Activated CD4-positive, alpha-beta T cell treated with anti-CD3 and anti-CD28 coated beads for 36 hours (primary cell): ENCODE measurements around the gene ASPSCR1. TPM values are rescaled to one million over a fixed set of nuclear protein-coding genes. Genes with fewer than 3 reads are reported as not detected.

Experiments
- ATAC-seq: fragments of 200-7000 bp; cut with Tn5 transposase; one replicate; pipeline ENCODE4 v1.10.0; 2021; ENCODE audit warnings: mild to moderate bottlenecking, moderate library complexity
- CTCF ChIA-PET: fragments of 350-600 bp; sonication (Branson Sonifier 250); formaldehyde crosslinking; loops from one replicate; lab custom pipeline; 2021; ENCODE audit warnings: antibody characterized with exemption; lab: Charles Lee
- POLR2A ChIA-PET: fragments of 350-600 bp; sonication (Branson Sonifier 250); formaldehyde crosslinking; loops from one replicate; lab custom pipeline; 2021; ENCODE audit warnings: antibody characterized with exemption, inconsistent platforms; lab: Charles Lee
- DNase-seq: peaks from one replicate; pipeline ENCODE4 v3.0.0-alpha.2; 2020
- H3K27ac Mint-ChIP-seq: one replicate; pipeline ENCODE4 v1.8.0; 2021; ENCODE audit warnings: mixed read lengths
- H3K27me3 Mint-ChIP-seq: one replicate; pipeline ENCODE4 v1.8.0; 2021; ENCODE audit warnings: mixed read lengths
- H3K36me3 Mint-ChIP-seq: one replicate; pipeline ENCODE4 v1.8.0; 2021; ENCODE audit warnings: low read depth, mixed read lengths
- H3K4me1 Mint-ChIP-seq: one replicate; pipeline ENCODE4 v1.8.0; 2021; ENCODE audit warnings: mixed read lengths
- H3K4me3 Mint-ChIP-seq: one replicate; pipeline ENCODE4 v1.8.0; 2021; ENCODE audit warnings: mild to moderate bottlenecking, moderate library complexity, mixed read lengths
- H3K9me3 Mint-ChIP-seq: one replicate; pipeline ENCODE4 v1.8.0; 2021; ENCODE audit warnings: low read depth, mixed read lengths
- intact Hi-C, 2 experiments: fragments of 100-400 bp; cut with DNase I in 1 of 2; cut with micrococcal nuclease in 1 of 2; formaldehyde crosslinking; loops; one replicate each; pipeline versions ENCODE4 v1.14.2 to v1.15.1; 2022 to 2024; cut with DNase I, micrococcal nuclease
- total RNA-seq, 2 experiments: library from RNA; stranded (reverse); gene quantifications; one replicate each; pipeline ENCODE4 v1.2.3, GENCODE V29; 2021

Gene ASPSCR1
- total RNA-seq, 2 experiments from 2014 or later, result 23.3 to 26.5 TPM

- Mint-ChIP-seq H3K27ac (no peak overlapping the region), H3K36me3 (peaks cover 2% of the 10 kb centered on the region), H3K27me3 (no peaks in the 10 kb centered on the region), H3K4me3 (no peak overlapping the region), H3K4me1 (no peaks in the 10 kb centered on the region), H3K9me3 (no peaks in the 10 kb centered on the region)
- ATAC-seq, result no peak
- no peak for DNase-seq
- intact Hi-C loops, result no loop called here
- ChIA-PET POLR2A (interaction anchor here (0.5 kb wide), 1 partner anchor 376 kb away, joined by 3 read pairs; no protein-coding TSS in a partner anchor), CTCF (interaction anchor here (0.6 to 0.8 kb wide), 2 partner anchors 10 to 25 kb away, joined by 4 to 7 read pairs; no protein-coding TSS in a partner anchor)
Observed at GRCh38 chr17:81990836-81991683, 13.6 kb downstream of the ASPSCR1 start.

DNA sequence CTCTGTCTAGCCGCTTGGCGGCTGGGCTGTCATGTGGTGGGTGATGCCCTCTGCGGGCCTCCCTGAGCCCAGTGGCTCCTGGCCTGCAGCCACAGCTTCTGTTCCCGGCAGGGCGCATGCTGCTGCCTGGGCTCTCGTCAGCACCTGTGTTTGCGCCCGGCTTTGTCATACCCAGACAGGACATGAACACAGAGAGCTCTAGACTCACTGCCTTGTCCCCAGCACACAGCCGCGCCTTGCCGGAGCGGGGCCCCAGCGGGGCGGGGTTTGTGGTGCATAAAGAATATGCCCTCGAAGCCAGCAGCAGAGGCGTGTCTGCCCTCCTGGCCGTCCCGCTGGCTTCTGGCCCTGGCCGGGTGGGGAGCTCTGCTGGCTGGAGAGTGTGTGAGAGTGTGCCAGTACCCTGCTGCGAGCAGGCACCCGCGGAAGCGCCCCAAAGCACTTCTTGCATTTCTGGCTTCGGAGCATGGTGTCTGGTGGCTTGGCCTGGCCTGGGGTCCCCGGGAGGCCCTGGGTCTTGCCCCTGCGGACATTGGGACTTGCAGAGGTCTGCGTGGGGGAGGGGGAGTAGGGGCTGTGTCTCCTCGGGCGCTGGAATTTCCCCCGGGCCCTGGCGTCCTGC is 14.4 kb downstream of the ASPSCR1 start:
- intact Hi-C loops, result no loop called here
- Mint-ChIP-seq H3K36me3 (peaks cover 3% of the 10 kb centered on the region), H3K9me3 (no peaks in the 10 kb centered on the region), H3K4me1 (no peaks in the 10 kb centered on the region), H3K4me3 (no peak overlapping the region), H3K27ac (no peak overlapping the region), H3K27me3 (no peaks in the 10 kb centered on the region)
- ATAC-seq, result no peak
- ChIA-PET POLR2A (interaction anchor here (0.5 kb wide), 1 partner anchor 377 kb away, joined by 3 read pairs; no protein-coding TSS in a partner anchor), CTCF (interaction anchor here (0.7 kb wide), 1 partner anchor 32 kb away, joined by 3 read pairs; no protein-coding TSS in a partner anchor)
- DNase-seq, result no peak

- no peaks in the 10 kb centered on the region for H3K9me3 Mint-ChIP-seq
- CTCF ChIA-PET, result interaction anchor here (0.7 kb wide), 1 partner anchor 33 kb away, joined by 3 read pairs; no protein-coding TSS in a partner anchor
- POLR2A ChIA-PET, result no interaction called here
- DNase-seq (no peak), ATAC-seq (no peak)
- no peak overlapping the region for H3K4me3 Mint-ChIP-seq
- H3K27me3 Mint-ChIP-seq, result no peaks in the 10 kb centered on the region
- intact Hi-C loops, result no loop called here
- H3K36me3 Mint-ChIP-seq, result peaks cover 3% of the 10 kb centered on the region
- H3K4me1 Mint-ChIP-seq, result no peaks in the 10 kb centered on the region
- no peak overlapping the region for H3K27ac Mint-ChIP-seq
Observed at GRCh38 chr17:81992306-81993102, 15.1 kb downstream of the ASPSCR1 start.

DNA sequence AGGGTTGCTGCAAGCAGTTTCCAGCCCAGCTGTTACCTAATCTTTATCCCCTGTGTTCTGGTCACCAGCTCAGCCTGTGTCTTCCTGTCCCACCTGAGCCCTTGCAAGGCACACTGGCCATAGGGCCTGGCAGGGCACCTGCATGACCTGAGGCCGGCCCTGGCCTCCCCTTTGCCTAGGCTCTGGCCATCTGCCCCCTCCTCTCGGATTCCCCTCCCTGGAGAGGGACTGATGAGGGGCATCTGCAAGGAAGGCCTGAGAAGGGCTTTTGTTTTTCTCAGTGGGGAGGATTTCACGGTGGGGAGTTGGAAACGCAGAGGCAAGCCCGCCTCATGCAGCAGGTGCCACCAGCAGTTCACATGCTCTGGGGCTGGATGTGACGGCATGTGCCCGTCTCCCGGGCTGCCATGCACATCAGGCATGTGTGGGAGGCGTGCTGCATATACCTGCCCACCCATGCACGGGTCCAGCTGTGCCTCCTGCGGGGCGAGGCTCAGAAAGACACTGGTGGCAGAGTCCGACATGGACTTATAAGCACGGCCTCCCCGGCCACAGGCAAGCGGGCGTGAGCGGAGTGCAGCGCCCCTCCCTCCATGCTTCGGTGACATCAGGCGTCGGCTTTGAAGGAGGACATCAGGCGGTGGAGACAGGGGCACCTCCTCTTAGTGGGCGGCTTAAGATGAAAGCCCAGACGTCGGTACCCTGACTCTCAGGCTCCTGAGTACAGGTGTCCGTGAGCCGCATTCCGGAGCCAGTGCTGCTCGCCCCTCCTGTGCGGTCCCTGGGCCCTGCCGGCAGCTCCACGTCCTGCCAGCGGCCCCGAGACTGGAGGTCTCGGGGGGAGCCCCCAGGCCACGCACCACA is 16.5 kb downstream of the ASPSCR1 start:
- no peak for ATAC-seq
- POLR2A ChIA-PET, result no interaction called here
- Mint-ChIP-seq H3K4me3 (no peak overlapping the region), H3K4me1 (no peaks in the 10 kb centered on the region), H3K27ac (no peak overlapping the region), H3K27me3 (no peaks in the 10 kb centered on the region), H3K36me3 (peaks cover 3% of the 10 kb centered on the region), H3K9me3 (no peaks in the 10 kb centered on the region)
- no peak for DNase-seq
- intact Hi-C loops, result no loop called here
- CTCF ChIA-PET, result no interaction called here

- no peaks in the 10 kb centered on the region for H3K4me1 Mint-ChIP-seq
- POLR2A ChIA-PET, result no interaction called here
- no peak overlapping the region for H3K4me3 Mint-ChIP-seq
- H3K9me3 Mint-ChIP-seq, result no peaks in the 10 kb centered on the region
- H3K27me3 Mint-ChIP-seq, result no peaks in the 10 kb centered on the region
- ATAC-seq (no peak), DNase-seq (no peak)
- H3K27ac Mint-ChIP-seq, result no peak overlapping the region
- peaks cover 3% of the 10 kb centered on the region for H3K36me3 Mint-ChIP-seq
- intact Hi-C loops, result no loop called here
- CTCF ChIA-PET, result no interaction called here
Observed at GRCh38 chr17:81994593-81995462, 17.4 kb downstream of the ASPSCR1 start.

GRCh38 chr17:81995463-81996231 is 18.2 kb downstream of the ASPSCR1 start:
- Mint-ChIP-seq H3K4me3 (no peak overlapping the region), H3K9me3 (no peaks in the 10 kb centered on the region), H3K27ac (no peak overlapping the region), H3K36me3 (peaks cover 3% of the 10 kb centered on the region), H3K27me3 (no peaks in the 10 kb centered on the region), H3K4me1 (no peaks in the 10 kb centered on the region)
- ATAC-seq, result no peak
- no peak for DNase-seq
- intact Hi-C loops, result no loop called here
- POLR2A ChIA-PET, result no interaction called here
- CTCF ChIA-PET, result no interaction called here

DNA sequence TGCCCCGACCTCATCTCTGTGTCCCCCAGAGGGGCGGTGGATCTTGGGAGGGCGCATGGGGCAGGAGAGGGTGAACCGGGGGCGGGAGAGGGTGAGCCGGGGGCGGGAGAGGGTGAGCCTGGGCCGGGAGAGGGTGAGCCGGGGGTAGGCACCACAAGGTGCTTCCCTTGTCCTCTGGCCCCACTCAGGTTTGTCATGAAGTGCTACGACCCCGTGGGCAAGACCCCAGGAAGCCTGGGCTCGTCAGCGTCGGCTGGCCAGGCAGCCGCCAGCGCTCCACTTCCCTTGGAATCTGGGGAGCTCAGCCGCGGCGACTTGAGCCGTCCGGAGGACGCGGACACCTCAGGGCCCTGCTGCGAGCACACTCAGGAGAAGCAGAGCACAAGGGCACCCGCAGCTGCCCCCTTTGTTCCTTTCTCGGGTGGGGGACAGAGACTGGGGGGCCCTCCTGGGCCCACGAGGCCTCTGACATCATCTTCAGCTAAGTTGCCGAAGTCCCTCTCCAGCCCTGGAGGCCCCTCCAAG is 18.9 kb downstream of the ASPSCR1 start:
- ChIA-PET POLR2A (no interaction called here), CTCF (no interaction called here)
- no peaks in the 10 kb centered on the region for H3K9me3 Mint-ChIP-seq
- DNase-seq (no peak), ATAC-seq (no peak)
- no peak overlapping the region for H3K27ac Mint-ChIP-seq
- intact Hi-C loops, result no loop called here
- H3K27me3 Mint-ChIP-seq, result no peaks in the 10 kb centered on the region
- H3K4me1 Mint-ChIP-seq, result no peaks in the 10 kb centered on the region
- H3K36me3 Mint-ChIP-seq, result peaks cover 3% of the 10 kb centered on the region
- H3K4me3 Mint-ChIP-seq, result no peak overlapping the region

DNA sequence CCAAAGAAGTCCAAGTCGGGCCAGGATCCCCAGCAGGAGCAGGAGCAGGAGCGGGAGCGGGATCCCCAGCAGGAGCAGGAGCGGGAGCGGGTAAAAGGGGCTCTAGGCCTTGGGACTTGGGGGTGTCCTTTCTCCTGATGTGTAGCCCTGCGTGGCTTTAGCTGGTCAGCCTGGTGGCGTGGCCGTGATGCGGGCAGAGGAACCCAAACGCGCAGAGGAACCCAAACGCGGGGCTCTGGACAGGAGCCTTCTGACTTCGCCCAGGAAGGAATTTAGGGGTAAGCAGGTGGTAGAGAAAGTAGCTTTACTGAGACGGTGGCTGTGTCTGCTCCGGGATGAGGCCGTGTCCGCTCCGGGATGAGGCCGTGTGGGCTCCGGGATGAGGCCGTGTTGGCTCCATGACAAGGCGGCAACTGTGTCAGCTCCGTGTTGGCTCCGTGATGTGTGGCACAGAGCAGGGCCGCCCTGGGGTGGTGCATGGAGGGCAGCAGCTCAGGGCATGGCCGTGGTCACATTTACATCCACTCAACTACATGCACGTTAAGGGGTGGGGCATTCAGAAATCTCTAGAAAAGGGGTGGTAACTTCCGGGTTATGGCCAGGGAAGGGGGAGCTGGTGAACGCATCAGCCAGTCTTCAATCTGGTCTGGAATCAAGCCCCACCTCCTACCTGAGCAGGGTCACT is 19.5 kb downstream of the ASPSCR1 start:
- Mint-ChIP-seq H3K4me1 (no peaks in the 10 kb centered on the region), H3K4me3 (no peak overlapping the region), H3K27ac (no peak overlapping the region), H3K36me3 (peaks cover 3% of the 10 kb centered on the region), H3K27me3 (no peaks in the 10 kb centered on the region), H3K9me3 (no peaks in the 10 kb centered on the region)
- ATAC-seq (no peak), DNase-seq (no peak)
- ChIA-PET POLR2A (interaction anchor here (0.7 kb wide), 1 partner anchor 17 kb away, joined by 7 read pairs; no protein-coding TSS in a partner anchor), CTCF (no interaction called here)
- intact Hi-C loops, result no loop called here

DNA sequence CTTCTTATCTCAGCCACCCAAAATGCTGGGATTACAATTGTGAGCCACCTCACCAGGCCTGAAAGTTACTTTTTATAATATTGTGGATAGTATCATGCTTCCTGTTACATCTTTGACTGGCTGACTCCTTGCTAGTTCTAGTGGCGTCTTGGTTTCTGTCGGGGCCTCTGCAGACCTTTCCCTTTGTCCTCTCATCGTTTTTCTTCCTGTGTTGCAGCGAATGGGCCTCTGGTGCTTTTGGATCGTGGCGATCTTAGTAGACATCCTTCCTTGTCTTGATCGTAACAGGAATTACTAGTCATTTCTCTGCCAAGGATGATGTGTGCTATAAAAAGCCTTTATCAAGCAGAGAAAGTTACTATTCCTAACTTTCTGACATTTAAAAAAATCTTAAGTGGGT is 20.8 kb downstream of the ASPSCR1 start:
- Mint-ChIP-seq H3K4me3 (no peak overlapping the region), H3K27ac (no peak overlapping the region), H3K36me3 (peaks cover 3% of the 10 kb centered on the region), H3K9me3 (no peaks in the 10 kb centered on the region), H3K4me1 (no peaks in the 10 kb centered on the region), H3K27me3 (no peaks in the 10 kb centered on the region)
- no peak for ATAC-seq
- CTCF ChIA-PET, result no interaction called here
- intact Hi-C loops, result no loop called here
- POLR2A ChIA-PET, result no interaction called here
- no peak for DNase-seq
